CD14-positive monocyte (primary cell): Measurements from ENCODE around the gene LRRC74A. TPM values are rescaled to one million over a fixed set of nuclear protein-coding genes. Genes with fewer than 3 reads are reported as not detected.
A peak's percentile ranks its signal among the peaks of the same experiment; 100 is the strongest.

Experiments used
- DNase-seq, 3 donors: peaks; one replicate each; pipeline ENCODE4 v3.0.0-alpha.2; 2011 to 2022
- H2AFZ ChIP-seq: 2 replicates; pipeline ENCODE4 v1.6.0; 2012; ENCODE audit warnings: mild to moderate bottlenecking, low read depth, low read length, inconsistent platforms; ENCODE audit not compliant: insufficient read depth, poor library complexity, severe bottlenecking
- H3K27ac ChIP-seq, 2 donors: 1 replicate in 1 of 2; 2 replicates in 1 of 2; pipeline ENCODE4 v1.5.1; 2012 to 2013; ENCODE audit warnings: low read length in 2 of 2, control low read depth in 1 of 2, inconsistent platforms in 1 of 2, low read depth in 1 of 2, mild to moderate bottlenecking in 1 of 2
- H3K27me3 ChIP-seq, 2 donors: one replicate each; pipeline versions ENCODE4 v1.6.0 to v1.6.1; 2011 to 2013; ENCODE audit warnings: low read length in 2 of 2; ENCODE audit not compliant: control insufficient read depth in 2 of 2, insufficient read depth in 2 of 2
- H3K36me3 ChIP-seq, 2 donors: replicated peaks in 1 of 2; 1 replicate in 1 of 2; 2 replicates in 1 of 2; pipeline versions ENCODE4 v1.5.1 to v1.6.1; 2012 to 2013; ENCODE audit warnings: low read length in 2 of 2, control low read depth in 1 of 2, inconsistent platforms in 1 of 2, mild to moderate bottlenecking in 1 of 2; ENCODE audit not compliant: insufficient read depth in 2 of 2, control insufficient read depth in 1 of 2
- H3K4me1 ChIP-seq, 2 donors: 1 replicate in 1 of 2; 2 replicates in 1 of 2; pipeline versions ENCODE4 v1.5.1 to v1.6.1; 2012 to 2013; ENCODE audit warnings: low read length in 2 of 2, control low read depth in 1 of 2, inconsistent platforms in 1 of 2, mild to moderate bottlenecking in 1 of 2, moderate library complexity in 1 of 2; ENCODE audit not compliant: insufficient read depth in 2 of 2, control insufficient read depth in 1 of 2
- H3K4me2 ChIP-seq: replicated peaks from 2 replicates; pipeline ENCODE3; 2012; ENCODE audit warnings: low read length, moderate library complexity, mild to moderate bottlenecking; ENCODE audit not compliant: poor library complexity, severe bottlenecking; ENCODE audit errors: extremely low read depth
- H3K4me3 ChIP-seq, 3 experiments: fragments of 200-600 bp in 1 of 3; sonication (generic) in 1 of 3; replicated peaks in 1 of 3; 1 replicate in 2 of 3; 2 replicates in 1 of 3; pipeline ENCODE4 v1.5.1; 2011 to 2013; ENCODE audit warnings: low read length in 3 of 3, mild to moderate bottlenecking in 3 of 3, control low read depth in 2 of 3, low read depth in 2 of 3, inconsistent platforms in 1 of 3, moderate library complexity in 1 of 3
- H3K79me2 ChIP-seq: 2 replicates; pipeline ENCODE4 v1.6.0; 2012; ENCODE audit warnings: mild to moderate bottlenecking, control low read depth, inconsistent platforms, low read length, moderate library complexity; ENCODE audit not compliant: insufficient read depth
- H3K9ac ChIP-seq: 2 replicates; pipeline ENCODE4 v1.6.0; 2017; ENCODE audit warnings: low read length, mild to moderate bottlenecking; ENCODE audit not compliant: insufficient read depth, poor library complexity, severe bottlenecking
- H3K9me3 ChIP-seq, 2 donors: replicated peaks in 1 of 2; 1 replicate in 1 of 2; 2 replicates in 1 of 2; pipeline versions ENCODE4 v1.5.1 to v1.6.1; 2012 to 2013; ENCODE audit warnings: low read length in 2 of 2, control low read depth in 1 of 2; ENCODE audit not compliant: control insufficient read depth in 1 of 2, insufficient read depth in 1 of 2
- H4K20me1 ChIP-seq: 2 replicates; pipeline ENCODE4 v1.6.0; 2012; ENCODE audit warnings: mild to moderate bottlenecking, low read length, control low read depth, moderate library complexity; ENCODE audit not compliant: insufficient read depth
- H3K27ac Mint-ChIP-seq, 7 donors: one replicate each; pipeline ENCODE4 v1.8.0; 2020; ENCODE audit warnings: mild to moderate bottlenecking in 7 of 7, mixed read lengths in 7 of 7, moderate library complexity in 6 of 7, inconsistent platforms in 2 of 7
- H3K27me3 Mint-ChIP-seq, 3 donors: one replicate each; pipeline ENCODE4 v1.8.0; 2021 to 2022; ENCODE audit warnings: low read depth in 3 of 3, mild to moderate bottlenecking in 3 of 3, mixed read lengths in 3 of 3, moderate library complexity in 3 of 3, inconsistent platforms in 1 of 3
- H3K36me3 Mint-ChIP-seq, 2 donors: one replicate each; pipeline ENCODE4 v1.8.0; 2020; ENCODE audit warnings: mixed read lengths in 2 of 2, inconsistent platforms in 1 of 2, mild to moderate bottlenecking in 1 of 2
- H3K4me1 Mint-ChIP-seq: one replicate; pipeline ENCODE4 v1.8.0; 2020; ENCODE audit warnings: mild to moderate bottlenecking, mixed read lengths
- H3K4me3 Mint-ChIP-seq, 2 donors: one replicate each; pipeline ENCODE4 v1.8.0; 2020; ENCODE audit warnings: mild to moderate bottlenecking in 2 of 2, mixed read lengths in 2 of 2, moderate library complexity in 1 of 2
- H3K9me3 Mint-ChIP-seq, 7 donors: one replicate each; pipeline ENCODE4 v1.8.0; 2020 to 2022; ENCODE audit warnings: mixed read lengths in 7 of 7, mild to moderate bottlenecking in 6 of 7, moderate library complexity in 6 of 7, inconsistent platforms in 2 of 7
- CTCF ChIP-seq: fragments of 200-600 bp; IDR thresholded peaks from one replicate; pipeline ENCODE4 v1.8.0; 2022; ENCODE audit warnings: antibody characterized with exemption, mild to moderate bottlenecking
- WGBS: methylation state at CpG from one replicate; pipeline ENCODE4 v1.1.5; 2013; ENCODE audit warnings: missing lambda C conversion rate; ENCODE audit not compliant: insufficient coverage; 5-methylcytosine and 5-hydroxymethylcytosine counted together
- intact Hi-C, 2 donors: fragments of 100-400 bp; cut with micrococcal nuclease; formaldehyde crosslinking; loops; one replicate each; pipeline versions ENCODE4 v1.15.0 to v1.15.1; 2023
- polyA plus RNA-seq, 3 donors: library from polyadenylated mRNA; depleted of rRNA in 1 of 3; unstranded in 2 of 3; stranded (reverse) in 1 of 3; fragments of 300-500 nt in 2 of 3; fragments of >200 nt in 1 of 3; fragmentation: Illumina TruSeq in 2 of 3; gene quantifications; 1 replicate in 2 of 3; 2 replicates in 1 of 3; pipeline ENCODE4 v1.2.3, GENCODE V29; 2012 to 2021

Gene LRRC74A
- polyA plus RNA-seq, 3 donors, result 0.24 TPM; not detected in 2

- H3K9me3 Mint-ChIP-seq, result peaks cover 0 to 6% (median 2%) of the 10 kb centered on the region in 7 donors
- 73% methylated on average over 7 of the region's 7 CpGs for WGBS
- Histone ChIP-seq H3K36me3 (no peaks in the 10 kb centered on the region), H2AFZ (no peak overlapping the region), H3K79me2 (no peaks in the 10 kb centered on the region), H3K4me1 (peaks cover 34 to 38% of the 10 kb centered on the region in 2 donors), H4K20me1 (no peaks in the 10 kb centered on the region), H3K9ac (no peak overlapping the region), H3K4me3 (no peak overlapping the region), H3K27me3 (no peaks in the 10 kb centered on the region), H3K27ac (no peak overlapping the region), H3K9me3 (peaks cover 1 to 6% of the 10 kb centered on the region in 2 donors), H3K4me2 (no peak overlapping the region)
- no peaks in the 10 kb centered on the region for H3K36me3 Mint-ChIP-seq
- no peak overlapping the region for H3K4me3 Mint-ChIP-seq
- intact Hi-C loops, result loop anchor here in 1 of 2 donors (10.0 kb wide), 1 partner anchor 455 kb away; the partner anchor contains the start of genes GSTZ1 and POMT2
- no peak overlapping the region for H3K27ac Mint-ChIP-seq
- peaks cover 31% of the 10 kb centered on the region for H3K4me1 Mint-ChIP-seq
- H3K27me3 Mint-ChIP-seq, result peaks cover 2 to 11% (median 4%) of the 10 kb centered on the region in 3 donors
- TF ChIP-seq CTCF, result peak; percentile 36
- peak in 1 of 3 donors; percentile 33 for DNase-seq
Measured at GRCh38 chr14:76870166-76870565, 44.0 kb downstream of the LRRC74A start.

DNA sequence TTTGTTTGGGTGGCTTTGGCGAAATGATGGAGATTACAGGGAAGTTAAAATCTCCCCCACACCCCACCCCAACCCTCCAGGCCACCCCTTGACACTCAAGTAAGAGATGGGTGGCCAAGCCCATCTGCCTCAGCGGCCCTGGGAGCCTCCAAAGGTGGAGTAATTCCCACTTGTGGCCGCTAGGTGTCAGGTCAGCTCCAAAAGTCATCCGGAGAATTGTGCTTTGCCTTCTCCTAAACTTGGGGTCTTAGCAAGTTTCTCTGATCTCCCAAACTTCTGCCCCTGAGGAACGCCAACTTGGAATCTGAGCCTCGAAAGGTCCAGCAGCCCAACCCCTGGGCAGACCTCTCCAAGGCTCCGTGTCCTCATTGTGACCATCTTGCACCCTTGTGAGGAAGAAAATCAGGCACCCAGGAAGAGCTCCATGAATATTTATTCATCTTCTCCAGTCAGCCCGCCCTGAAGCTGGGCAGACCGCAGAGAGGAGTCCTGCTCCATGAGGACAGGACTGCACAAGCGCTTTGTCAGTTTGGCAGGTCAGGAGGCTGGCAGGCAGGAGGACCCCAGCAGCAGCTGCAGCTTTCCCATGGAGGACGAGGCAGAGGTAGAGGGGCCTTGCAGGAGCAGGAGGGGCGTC is 46.7 kb downstream of the LRRC74A start:
- Mint-ChIP-seq H3K27me3 (peaks cover 2 to 11% (median 4%) of the 10 kb centered on the region in 3 donors), H3K4me3 (no peak overlapping the region), H3K27ac (peak overlapping the region in 1 of 7 donors; percentile 32), H3K4me1 (peaks cover 9% of the 10 kb centered on the region), H3K36me3 (no peaks in the 10 kb centered on the region), H3K9me3 (peaks cover 5 to 12% (median 10%) of the 10 kb centered on the region in 7 donors)
- intact Hi-C loops, result loop anchor here in 1 of 2 donors (1.0 to 10.0 kb wide), 2 partner anchors 197 to 452 kb away; partner anchors contain the start of genes GSTZ1 and POMT2
- no peaks in the 10 kb centered on the region for H3K27me3 ChIP-seq
- no peak overlapping the region for H3K4me3 ChIP-seq
- no peak overlapping the region for H3K9ac ChIP-seq
- H2AFZ ChIP-seq, result no peak overlapping the region
- H3K9me3 ChIP-seq, result peaks cover 8 to 14% of the 10 kb centered on the region in 2 donors
- peak; percentile 92 for TF ChIP-seq CTCF
- 37% methylated on average over 9 of the region's 12 CpGs for WGBS
- H4K20me1 ChIP-seq, result no peaks in the 10 kb centered on the region
- peaks cover 9 to 11% of the 10 kb centered on the region in 2 donors for H3K4me1 ChIP-seq
- H3K79me2 ChIP-seq, result no peaks in the 10 kb centered on the region
- DNase-seq, result peak in 2 of 3 donors; percentile 57 to 60
- no peak overlapping the region for H3K27ac ChIP-seq
- H3K36me3 ChIP-seq, result no peaks in the 10 kb centered on the region
- no peak overlapping the region for H3K4me2 ChIP-seq
